Epithelial cell of proximal tubule (primary cell): ENCODE results near the gene DLK1. TPM values are rescaled to one million over a fixed set of nuclear protein-coding genes. Genes with fewer than 3 reads are reported as not detected.

Source experiments
- DNase-seq: peaks from one replicate; pipeline ENCODE4 v3.0.0-alpha.2; 2011; ENCODE audit warnings: low read depth
- H3K4me3 ChIP-seq: 2 replicates; pipeline ENCODE4 v1.5.1; 2011; ENCODE audit warnings: low read depth, mild to moderate bottlenecking, low read length
- total RNA-seq: library from RNA; depleted of rRNA; stranded (reverse); fragments of >200 nt; gene quantifications from 2 replicates; pipeline ENCODE4 v1.2.3, GENCODE V29; 2015
- TF ChIP-seq, protein P1 (sequence below): conservative IDR thresholded peaks from 2 replicates; pipeline ENCODE4 v1.5.1; 2012; ENCODE audit warnings: low read depth, mild to moderate bottlenecking, low read length

The DLK1 gene
- total RNA-seq, 1 donor from 2014 or later, result not detected

DNA sequence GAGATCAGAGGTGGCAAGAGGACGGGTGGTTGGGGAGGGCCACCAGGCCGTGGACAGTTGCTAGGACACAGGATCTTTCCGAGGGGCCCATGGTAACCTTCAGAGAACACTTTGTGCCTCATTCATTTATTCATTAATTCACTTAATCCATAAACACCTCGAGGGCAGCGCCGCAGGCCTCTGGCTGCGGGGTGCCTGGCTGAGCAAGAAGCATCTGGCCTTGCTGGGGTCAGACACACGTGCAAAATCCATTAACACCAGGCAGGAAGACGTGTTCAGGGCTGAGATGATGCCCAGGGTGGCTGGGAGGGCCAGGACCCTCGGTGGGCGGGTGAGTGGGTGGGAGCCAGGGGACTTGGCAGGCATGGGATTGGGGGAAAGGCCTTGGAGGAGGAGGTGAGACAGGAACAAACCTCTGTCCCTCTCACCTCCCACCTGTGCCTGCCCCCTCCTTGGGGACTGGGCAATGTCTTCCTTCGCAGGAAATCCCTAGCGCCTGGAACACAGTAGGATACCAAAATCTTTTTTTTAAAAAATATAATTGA is 6.6 kb upstream of the DLK1 start:
- TF ChIP-seq, protein P1, sequence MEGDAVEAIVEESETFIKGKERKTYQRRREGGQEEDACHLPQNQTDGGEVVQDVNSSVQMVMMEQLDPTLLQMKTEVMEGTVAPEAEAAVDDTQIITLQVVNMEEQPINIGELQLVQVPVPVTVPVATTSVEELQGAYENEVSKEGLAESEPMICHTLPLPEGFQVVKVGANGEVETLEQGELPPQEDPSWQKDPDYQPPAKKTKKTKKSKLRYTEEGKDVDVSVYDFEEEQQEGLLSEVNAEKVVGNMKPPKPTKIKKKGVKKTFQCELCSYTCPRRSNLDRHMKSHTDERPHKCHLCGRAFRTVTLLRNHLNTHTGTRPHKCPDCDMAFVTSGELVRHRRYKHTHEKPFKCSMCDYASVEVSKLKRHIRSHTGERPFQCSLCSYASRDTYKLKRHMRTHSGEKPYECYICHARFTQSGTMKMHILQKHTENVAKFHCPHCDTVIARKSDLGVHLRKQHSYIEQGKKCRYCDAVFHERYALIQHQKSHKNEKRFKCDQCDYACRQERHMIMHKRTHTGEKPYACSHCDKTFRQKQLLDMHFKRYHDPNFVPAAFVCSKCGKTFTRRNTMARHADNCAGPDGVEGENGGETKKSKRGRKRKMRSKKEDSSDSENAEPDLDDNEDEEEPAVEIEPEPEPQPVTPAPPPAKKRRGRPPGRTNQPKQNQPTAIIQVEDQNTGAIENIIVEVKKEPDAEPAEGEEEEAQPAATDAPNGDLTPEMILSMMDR, result no peak

DNA sequence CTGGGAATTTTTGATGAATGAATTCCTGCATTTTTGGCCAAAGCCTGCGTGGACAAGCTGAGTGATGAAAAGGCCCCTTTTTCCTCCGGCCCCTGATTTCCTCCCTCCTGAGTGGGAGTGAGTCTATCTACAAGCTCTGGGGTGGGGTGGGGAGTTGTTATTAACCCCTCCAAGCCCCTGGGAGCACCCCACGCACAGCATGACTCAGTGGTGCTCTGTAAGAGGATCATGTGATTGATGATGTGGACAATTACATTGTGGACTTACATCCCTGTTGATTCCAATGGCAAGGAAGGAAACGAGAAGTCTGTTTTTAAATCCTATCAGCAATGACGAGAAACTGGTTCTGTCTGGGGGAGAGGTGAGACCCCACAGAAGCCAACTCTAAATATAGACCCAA is 5.1 kb upstream of the DLK1 start:
- H3K4me3 ChIP-seq, result no peak overlapping the region
- no peak for DNase-seq
- TF ChIP-seq, protein P1, result no peak

More for the DNA sequence above, 6.6 kb upstream of the DLK1 start:
- no peak for DNase-seq
- no peak overlapping the region for H3K4me3 ChIP-seq

GRCh38 chr14:100722367-100722766 is 4.3 kb upstream of the DLK1 start:
- TF ChIP-seq, protein P1, result no peak
- no peak overlapping the region for H3K4me3 ChIP-seq
- no peak for DNase-seq

DNA sequence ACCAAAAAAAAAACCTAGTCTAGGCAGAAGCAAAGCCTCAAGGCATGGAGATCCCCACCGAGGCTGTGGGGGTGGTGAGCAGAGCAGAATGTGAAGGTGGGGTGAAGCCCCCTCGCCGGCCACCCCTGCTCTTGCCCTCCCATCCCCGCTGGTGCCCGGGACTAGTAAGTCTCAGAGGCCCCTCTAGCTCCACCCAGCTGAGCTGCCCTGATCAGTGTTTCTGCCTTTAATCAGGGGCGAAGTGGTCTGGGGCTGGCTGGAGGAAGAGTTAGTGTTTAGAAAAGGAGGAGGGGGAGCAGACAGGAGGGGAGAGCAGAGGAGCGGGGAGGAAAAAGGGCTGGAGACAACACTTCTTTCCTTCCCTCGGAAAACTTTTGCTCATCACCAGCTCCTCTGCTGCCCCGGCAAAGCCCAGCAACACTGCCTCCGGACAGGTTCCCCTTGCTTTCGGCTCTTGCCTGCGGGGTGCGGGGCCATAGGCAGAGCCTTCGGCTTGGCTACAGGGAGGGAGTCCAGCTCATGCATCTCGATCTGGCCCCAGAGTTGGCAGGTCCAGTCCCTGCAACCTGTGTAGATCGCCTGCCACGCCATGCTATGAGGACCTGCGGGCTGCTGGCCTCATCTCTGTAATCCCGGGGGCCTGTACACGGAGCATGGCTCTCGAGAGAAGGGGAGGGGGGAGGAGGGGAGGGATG is 3.4 kb upstream of the DLK1 start:
- TF ChIP-seq, protein P1, result no peak
- H3K4me3 ChIP-seq, result no peak overlapping the region

DNA sequence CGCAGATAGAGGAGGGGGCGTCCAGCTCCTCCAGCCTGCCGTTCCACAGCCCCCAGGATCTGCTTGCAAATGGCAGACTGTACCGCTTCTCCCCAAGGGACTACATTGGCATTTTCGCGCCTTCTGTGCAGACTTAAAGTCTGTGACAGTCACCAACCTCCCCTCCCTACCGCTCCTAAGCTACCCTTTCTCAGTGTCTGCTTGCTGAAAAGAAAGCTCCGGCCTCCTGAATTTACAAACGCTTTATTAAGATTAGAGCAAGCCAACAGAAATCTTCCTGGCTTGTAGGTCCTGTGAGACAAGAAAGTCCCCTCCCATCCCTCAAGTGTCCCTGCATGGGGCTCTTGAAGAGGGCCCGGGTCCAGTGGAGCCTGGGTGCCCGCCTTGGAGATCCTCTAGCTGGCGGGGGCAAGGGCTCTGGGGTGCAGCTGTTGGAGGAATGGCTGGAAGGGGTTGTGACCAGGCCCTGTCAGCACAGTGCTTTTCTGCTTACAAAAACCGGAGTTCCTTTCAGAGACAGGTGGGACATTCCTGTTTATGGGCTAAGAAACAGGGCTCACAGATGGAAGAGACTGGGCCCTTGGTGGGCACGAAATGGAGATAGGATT is 2.8 kb upstream of the DLK1 start:
- TF ChIP-seq, protein P1, result no peak
- DNase-seq, result no peak
- H3K4me3 ChIP-seq, result no peak overlapping the region

More for the DNA sequence above, 3.4 kb upstream of the DLK1 start:
- DNase-seq, result no peak

GRCh38 chr14:100724536-100724935 is 2.2 kb upstream of the DLK1 start:
- no peak for DNase-seq
- no peak overlapping the region for H3K4me3 ChIP-seq
- TF ChIP-seq, protein P1, result no peak
